GM18508 (cell line): Measurements from ENCODE around the gene TAF1B.
A peak's percentile ranks its signal among the peaks of the same experiment; 100 is the strongest.

Experiments used
- ATAC-seq: cut with Tn5 transposase; IDR thresholded peaks from one replicate; pipeline ENCODE4 v1.9.1; 2021; ENCODE audit warnings: moderate number of reproducible peaks; ENCODE audit not compliant: insufficient read depth, unreplicated experiment

The TAF1B gene

DNA sequence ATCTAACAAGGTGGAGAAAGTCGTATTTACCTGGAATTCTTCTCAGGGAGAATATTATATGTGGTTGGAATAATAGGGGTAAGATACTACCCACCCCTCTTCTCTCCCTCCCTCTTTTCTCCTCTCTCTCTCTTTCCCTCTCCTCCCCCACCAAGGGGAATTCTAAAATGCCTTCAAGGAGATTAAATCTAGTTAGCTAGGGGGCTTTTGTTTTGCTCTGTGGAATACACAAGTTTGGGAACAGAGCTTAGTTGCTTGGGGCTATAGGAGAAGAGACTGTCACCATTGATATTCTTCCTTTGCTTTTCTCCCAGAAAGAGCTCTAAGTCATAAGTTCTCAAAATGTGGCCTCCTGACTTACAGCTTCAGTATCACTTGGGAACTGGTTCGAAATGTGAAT is 34.5 kb downstream of the TAF1B start:
- no peak for ATAC-seq

- no peak for ATAC-seq
Measured at GRCh38 chr2:9879455-9880194, 36.4 kb downstream of the TAF1B start.

DNA sequence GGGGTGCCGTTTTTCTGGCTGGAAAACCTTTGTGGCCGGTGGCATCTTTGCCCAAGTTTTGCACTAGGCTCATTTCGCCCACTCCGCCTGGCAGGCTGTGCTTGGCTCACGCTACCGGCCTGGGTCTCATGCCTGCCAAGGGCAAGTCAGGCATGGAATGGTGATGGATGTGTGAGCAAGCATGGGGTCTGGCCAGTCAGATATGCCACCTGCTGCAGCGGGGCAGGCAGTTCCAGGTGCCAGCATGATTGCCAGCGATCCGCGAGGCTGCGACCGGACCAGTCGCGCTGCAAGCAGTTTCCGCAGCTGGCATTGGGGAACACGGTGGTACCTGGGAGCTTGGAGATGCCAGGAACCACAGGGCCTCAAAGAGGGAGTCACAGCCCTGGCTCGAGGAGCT is 40.6 kb downstream of the TAF1B start:
- no peak for ATAC-seq

DNA sequence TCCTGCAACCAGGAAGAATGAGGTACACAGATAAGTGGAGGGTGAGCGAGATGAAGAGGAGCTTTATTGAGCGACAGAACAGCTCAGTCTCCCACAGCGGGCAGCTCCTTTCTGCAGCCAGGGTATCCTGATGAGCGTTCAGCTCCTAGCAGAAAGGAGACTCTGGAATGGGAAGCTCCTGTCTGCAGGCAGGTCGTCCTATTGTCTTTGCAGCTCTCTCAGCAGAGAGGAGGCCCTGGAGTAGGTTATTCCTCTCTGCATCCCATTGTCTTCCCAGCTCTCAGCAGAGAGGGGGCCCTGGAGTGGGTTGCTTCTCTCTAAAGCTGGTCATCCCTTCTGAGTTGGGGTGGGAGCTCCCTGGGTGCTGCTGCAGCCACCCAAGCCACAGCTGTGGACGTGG is 41.2 kb downstream of the TAF1B start:
- ATAC-seq: no peak

- no peak for ATAC-seq
Measured at GRCh38 chr2:9885036-9885684, 41.9 kb downstream of the TAF1B start.

DNA sequence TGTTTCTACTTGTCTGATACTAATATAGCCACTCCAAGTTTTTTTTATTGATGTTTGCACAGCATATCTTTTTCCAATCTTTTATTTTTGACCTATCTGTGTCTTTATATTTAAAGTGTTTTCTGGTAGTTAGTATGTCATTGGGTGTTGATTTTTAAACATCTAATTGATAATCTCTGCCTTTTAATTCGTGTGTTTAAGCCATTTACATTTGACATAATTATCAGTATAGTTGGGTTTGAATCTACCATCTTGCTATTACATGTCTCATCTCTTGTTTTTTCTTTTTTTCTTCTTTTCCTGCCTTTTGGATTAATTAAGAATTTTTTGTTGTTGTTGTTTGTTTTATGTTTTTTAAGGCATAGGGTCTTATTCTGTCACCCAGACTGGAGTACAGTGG is 44.2 kb downstream of the TAF1B start:
- ATAC-seq: no peak

DNA sequence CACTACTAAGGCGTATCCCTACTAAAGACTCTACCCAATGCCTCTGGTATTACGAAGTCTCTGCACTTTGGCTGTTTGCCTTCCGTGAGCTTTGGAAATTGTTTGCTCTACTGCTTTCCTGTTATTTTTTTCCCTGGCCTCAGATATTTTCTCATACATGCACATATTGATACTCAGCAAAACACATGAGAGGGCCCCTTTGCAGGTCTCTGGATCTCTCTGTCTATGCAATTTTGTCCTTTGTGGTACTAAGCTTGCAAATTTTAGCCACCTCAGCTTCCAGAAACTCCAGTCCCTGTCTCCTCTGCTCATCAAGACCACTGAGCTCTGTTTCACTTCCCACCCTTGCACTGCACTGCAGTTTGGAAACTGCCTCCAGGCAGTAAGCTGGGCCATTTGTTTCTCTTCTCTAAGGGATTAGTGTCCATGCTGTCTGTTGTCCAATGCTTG is 46.6 kb downstream of the TAF1B start:
- no peak for ATAC-seq

DNA sequence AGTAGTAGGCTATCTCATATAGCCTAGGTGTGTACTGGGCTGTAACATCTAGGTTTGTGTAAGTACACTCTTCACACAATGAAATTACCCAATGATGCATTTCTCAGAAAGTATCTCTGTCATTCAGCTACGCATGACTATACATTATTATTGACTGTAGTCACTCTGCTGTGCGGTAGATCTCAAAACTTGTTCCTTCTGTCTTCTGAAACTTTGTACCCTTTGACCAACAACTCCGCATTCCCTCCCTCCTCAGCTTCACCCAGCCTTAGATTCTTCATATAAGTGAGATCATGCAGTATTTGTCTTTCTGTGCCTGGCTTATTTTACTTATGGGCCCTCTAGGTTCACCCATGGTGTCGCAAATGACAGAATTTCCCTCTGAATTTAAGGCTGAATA is 49.0 kb downstream of the TAF1B start:
- ATAC-seq: no peak

- ATAC-seq: no peak
Measured at GRCh38 chr2:9895669-9896590, 52.7 kb downstream of the TAF1B start.

DNA sequence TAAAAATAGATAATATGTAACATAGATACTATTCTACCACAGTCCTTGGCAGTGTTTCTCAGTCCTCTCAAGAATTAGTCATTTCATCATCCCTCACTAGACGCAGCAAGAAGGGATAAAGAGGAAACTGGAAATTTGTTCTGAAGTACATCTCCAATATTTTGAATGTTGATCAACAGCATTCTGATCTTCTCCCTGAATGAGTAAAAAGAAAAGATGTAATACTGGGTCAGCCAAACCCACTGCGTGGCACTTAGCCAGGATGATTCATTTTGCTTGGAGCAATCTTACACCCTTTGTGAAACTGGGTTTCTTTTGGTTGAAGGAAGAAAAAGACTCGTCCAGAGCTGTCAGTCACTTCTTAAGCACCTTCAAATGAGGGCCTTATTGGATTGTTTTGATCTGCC is 54.1 kb downstream of the TAF1B start:
- ATAC-seq: no peak

GRCh38 chr2:9897846-9898245 is 54.6 kb downstream of the TAF1B start:
- ATAC-seq: no peak

DNA sequence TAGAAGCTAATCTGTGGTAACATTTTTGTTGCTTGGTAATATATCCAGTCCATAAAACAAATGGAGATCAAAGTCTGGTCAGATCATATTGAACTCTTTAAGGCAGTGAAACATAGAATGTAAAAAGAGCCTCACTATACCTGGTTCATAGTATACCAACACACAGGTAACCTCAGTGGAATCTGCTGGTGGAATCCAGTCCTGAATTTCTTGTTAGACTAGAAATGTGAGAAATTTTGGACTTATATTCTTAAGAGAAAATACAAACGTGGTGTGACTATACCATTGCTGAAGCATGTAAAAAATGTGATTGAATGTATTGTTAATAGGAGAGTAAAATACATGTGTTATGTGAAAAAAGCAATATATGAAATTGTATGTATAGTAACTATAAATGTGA is 62.1 kb downstream of the TAF1B start:
- no peak for ATAC-seq

DNA sequence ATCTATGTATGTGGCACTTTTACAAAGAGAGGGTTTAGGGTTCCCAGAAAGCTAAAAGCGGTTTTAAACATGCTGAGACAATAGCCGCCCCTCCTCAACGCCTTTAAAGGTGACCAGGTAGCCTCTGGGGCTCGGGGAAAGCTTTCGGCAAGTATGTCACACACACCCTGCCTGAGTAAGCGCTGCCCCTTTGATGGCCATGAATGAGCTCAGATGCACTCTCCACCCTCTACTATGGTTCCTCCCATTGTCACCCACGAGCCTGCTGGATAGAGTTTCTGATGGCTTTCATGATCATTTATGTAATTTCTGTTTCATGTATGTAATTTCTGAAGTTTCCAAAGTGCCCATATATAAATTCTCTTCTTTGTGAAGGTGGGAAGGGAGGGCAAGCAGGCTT is 64.1 kb downstream of the TAF1B start:
- no peak for ATAC-seq

- no peak for ATAC-seq
Measured at GRCh38 chr2:9908639-9909038, 65.4 kb downstream of the TAF1B start.

- ATAC-seq: no peak
Measured at GRCh38 chr2:9909106-9909505, 65.8 kb downstream of the TAF1B start.

DNA sequence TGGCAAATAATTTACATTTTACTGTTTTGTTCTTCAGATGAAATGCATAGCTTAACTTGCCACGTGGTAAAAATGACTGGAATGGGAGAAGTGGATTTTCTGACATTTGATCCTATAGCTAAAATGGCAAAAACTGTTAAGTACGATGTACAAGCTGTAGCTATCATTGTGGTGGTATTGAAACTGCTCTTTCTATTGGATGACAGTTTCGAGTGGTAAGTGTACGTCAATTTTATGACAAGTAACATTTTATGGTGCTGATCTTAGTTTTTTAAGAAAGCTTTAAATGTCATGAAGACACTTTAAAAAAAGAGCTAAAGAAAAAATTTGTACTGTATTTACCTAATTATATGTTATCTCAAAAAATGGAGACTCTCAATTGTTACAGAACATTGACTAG is 67.4 kb downstream of the TAF1B start:
- no peak for ATAC-seq

DNA sequence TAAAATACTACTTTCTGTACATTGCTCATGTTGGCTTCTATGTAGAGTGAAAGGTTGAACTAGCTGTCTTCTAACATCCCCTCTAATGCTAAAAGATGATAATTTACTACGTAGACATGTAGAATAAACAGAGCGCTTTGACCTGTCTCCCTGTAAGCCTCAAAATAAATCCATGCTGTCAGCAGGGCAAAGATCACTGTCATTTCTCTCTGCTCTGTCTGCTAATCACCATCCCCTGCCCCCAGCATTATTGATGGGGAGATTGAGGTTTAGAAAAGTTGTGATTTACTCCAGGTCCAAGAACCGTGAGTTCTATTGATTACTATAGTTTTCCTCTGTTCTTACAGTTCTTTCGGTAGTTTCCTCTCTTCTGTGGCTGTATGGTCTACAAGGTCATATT is 69.2 kb downstream of the TAF1B start:
- ATAC-seq: no peak

DNA sequence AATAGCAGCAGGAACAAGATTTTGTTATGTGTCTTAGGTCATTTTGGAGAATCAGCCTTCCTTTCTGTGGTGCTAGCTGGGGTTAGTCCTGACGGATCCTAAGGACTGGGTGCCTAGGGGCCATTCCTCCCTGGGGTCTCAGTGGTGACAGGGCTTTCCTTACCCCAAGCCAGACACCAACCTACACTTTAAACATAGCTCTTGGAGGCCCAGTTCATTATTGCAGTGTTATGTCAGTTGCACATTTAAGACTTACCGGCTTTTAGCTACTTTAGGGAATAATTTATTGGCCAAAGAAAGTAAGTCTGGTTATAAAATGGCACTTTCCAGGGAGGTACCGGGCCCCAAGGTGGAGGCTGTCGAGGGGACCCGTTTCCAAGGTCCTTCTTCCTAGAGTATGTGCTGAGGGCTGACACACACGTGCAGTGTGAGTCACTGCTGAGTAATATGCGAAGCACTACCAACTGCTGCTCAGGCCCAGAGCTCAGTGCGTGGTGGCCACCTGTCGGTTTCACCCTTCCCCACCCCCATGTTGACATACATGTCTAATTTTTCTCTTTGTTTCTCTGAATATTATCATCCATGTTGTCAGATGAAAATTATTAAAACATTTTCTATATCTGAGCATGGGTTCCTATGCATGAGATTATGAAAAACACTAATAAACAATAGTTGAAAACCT is 71.3 kb downstream of the TAF1B start:
- ATAC-seq: peak; percentile 96

- no peak for ATAC-seq
Measured at GRCh38 chr2:9918275-9918674, 75.0 kb downstream of the TAF1B start.

- no peak for ATAC-seq
Measured at GRCh38 chr2:9919512-9919911, 76.2 kb downstream of the TAF1B start.
